D721Med (cell line): ENCODE results near the gene CTDP1.

ENCODE experiments used
- DNase-seq: peaks from one replicate; pipeline ENCODE4 v3.0.0; 2011; ENCODE audit warnings: low spot score; ENCODE audit not compliant: insufficient read length
- FAIRE-seq: peaks from 2 replicates; lab custom pipeline; 2011; peaks lifted over from hg19 to GRCh38; lab: Jason Lieb, UNC
- CTCF ChIP-seq: IDR thresholded peaks from 2 replicates; pipeline ENCODE4 v1.5.1; 2012; ENCODE audit warnings: mild to moderate bottlenecking, control low read depth; ENCODE audit not compliant: insufficient read depth; ENCODE audit errors: missing control alignments

CTDP1 gene

DNA sequence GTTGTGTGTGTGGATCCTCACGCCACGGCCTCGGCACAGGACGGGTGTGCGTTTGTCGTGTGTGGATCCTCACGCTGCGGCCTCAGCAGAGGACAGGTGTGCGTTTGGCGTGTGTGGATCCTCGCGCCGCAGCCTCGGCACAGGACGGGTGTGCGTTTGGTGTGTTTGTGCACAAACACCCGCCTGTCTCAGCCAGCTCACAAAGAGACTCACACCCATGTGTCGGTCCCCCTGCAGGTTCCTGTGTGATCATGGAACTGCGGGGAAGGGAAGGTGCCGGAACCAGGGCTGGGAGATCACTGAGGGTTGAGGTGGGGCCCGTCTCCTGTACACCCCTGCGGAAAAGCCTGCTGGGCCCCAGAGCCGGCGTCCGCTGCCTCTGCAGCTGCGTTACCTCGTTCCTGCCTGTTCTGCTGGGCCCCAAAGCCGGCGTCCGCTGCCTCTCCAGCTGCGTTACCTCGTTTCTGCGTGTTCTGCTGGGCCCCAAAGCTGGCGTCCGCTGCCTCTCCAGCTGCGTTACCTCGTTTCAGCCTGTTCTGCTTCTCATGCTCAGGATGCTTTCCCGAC lies 53.6 kb downstream of the CTDP1 start:
- no peak for TF ChIP-seq CTCF
- DNase-seq, result no peak
- FAIRE-seq, result no peak

GRCh38 chr18:79733986-79734770 lies 54.6 kb downstream of the CTDP1 start:
- FAIRE-seq (no peak), DNase-seq (no peak)
- TF ChIP-seq CTCF, result no peak

DNA sequence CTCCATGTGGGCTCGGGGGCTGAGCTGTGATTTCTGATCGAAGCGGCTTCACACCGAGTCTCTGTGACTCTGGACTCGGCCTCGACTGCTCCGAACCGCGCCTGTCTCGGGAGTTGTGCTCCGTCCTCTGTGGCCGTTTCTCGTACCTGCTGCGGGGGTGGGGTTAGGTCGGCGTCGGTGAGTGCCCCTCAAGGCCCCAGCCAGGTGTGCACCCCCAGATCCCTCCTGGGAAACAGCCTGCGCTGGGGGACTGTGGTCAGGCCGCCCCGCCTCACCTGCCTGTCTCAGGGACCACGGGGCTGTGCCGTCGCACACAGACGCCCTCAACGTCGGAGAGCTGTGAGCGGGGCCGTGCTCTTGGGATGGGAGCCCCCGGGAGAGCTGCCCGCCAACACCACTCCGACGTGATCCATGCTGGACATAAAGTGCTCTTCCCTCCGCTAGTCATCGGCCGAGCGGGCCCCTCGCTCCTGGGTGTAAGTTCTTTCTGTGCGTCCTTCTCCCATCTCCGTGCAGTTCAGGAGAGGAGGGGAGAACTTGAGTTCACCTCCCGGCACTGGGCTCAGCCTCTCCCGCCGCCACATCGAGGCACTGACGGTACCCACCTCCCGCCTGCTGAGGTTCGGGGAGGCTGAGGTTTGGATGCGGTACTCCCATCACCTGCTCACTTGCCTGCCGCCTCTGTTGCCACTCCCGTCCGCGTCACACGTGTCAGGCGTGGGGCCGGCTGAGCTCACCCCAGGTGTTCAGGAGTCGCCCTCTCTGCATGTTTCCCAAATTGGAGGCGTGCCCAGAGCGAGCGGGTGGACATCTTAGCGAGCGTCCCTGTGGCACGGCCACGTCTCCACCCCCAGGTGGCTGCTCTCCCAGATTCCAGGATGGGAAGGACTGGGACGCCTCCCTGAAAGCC lies 55.7 kb downstream of the CTDP1 start:
- FAIRE-seq (no peak), DNase-seq (no peak)
- TF ChIP-seq CTCF, result no peak

- FAIRE-seq, result no peak
- no peak for DNase-seq
- no peak for TF ChIP-seq CTCF
Observed at GRCh38 chr18:79736230-79736629, 56.6 kb downstream of the CTDP1 start.

DNA sequence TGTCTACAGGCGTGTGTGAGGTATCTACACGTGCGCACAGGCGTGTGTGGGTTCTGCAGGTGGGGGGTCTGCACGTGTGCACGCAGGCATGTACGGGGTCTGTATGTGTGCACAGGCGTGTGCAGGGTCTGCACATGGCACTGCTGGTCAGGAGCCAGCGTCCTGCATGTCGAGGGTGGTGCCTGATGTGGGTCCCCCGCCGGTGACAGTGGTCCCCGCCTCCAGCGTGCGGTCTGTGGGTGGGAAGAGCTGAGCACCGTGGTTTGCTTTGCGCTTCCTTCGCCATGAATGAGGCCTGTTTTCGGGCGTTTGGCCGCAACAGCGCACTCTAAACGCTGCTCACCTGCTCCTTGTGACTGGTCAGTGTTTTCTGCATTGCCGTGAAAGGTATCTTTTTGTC lies 57.2 kb downstream of the CTDP1 start:
- FAIRE-seq (no peak), DNase-seq (no peak)
- TF ChIP-seq CTCF, result no peak

GRCh38 chr18:79737426-79737825 lies 57.8 kb downstream of the CTDP1 start:
- FAIRE-seq, result peak; percentile 68
- DNase-seq, result no peak
- TF ChIP-seq CTCF, result no peak
